K562 (cell line): Measurements from ENCODE around the gene STON2. TPM values are rescaled to one million over a fixed set of nuclear protein-coding genes. Genes with fewer than 3 reads are reported as not detected.

Experiments used
- CBFA2T3 ChIP-seq: fragments of 450-650 bp; IDR thresholded peaks from 2 replicates; pipeline ENCODE4 v1.6.1; 2017
- CCAR2 ChIP-seq: fragments of 200-400 bp; formaldehyde crosslinking; IDR thresholded peaks from 2 replicates; pipeline ENCODE4 v1.6.1; 2017; ENCODE audit warnings: mild to moderate bottlenecking, low read depth, low read length
- KLF16 ChIP-seq: IDR thresholded peaks from 2 replicates; pipeline ENCODE4 v1.6.1; 2016; ENCODE audit warnings: antibody characterized with exemption
- MYBL2 ChIP-seq, 2 experiments: fragments of 450-650 bp in 1 of 2; sonication (generic) in 1 of 2; formaldehyde crosslinking in 1 of 2; IDR thresholded peaks; 2 replicates each; pipeline versions ENCODE4 v1.6.1 to v1.8.1; 2017 to 2022; ENCODE audit warnings: borderline replicate concordance in 1 of 2, inconsistent platforms in 1 of 2, low read depth in 1 of 2, mild to moderate bottlenecking in 1 of 2, missing genetic modification reagents in 1 of 2, moderate library complexity in 1 of 2
- NBN ChIP-seq: fragments of 450-650 bp; IDR thresholded peaks from 2 replicates; pipeline ENCODE4 v1.6.1; 2016; ENCODE audit warnings: low read depth, mild to moderate bottlenecking
- ZBTB1 ChIP-seq: sonication (generic); formaldehyde crosslinking; IDR thresholded peaks from 2 replicates; pipeline ENCODE4 v1.8.1; 2023; ENCODE audit warnings: missing genetic modification reagents, low read depth, mild to moderate bottlenecking, borderline replicate concordance
- ZNF12 ChIP-seq: sonication (generic); formaldehyde crosslinking; IDR thresholded peaks from 2 replicates; pipeline ENCODE4 v1.4.0; 2020; ENCODE audit warnings: mild to moderate bottlenecking, missing genetic modification reagents
- ZNF583 ChIP-seq: fragments of 250-450 bp; sonication (Bioruptor Pico); IDR thresholded peaks from 2 replicates; pipeline ENCODE4 v1.4.0; 2020
- polyA plus RNA-seq, 8 experiments: library from polyadenylated mRNA; depleted of rRNA in 4 of 8; stranded (reverse) in 5 of 8; unstranded in 3 of 8; fragments of >200 nt; fragmentation: Nextera tagmentation in 2 of 8; fragmentation: Illumina TruSeq in 1 of 8; extraction: Ambion mirVana in 2 of 8; extraction: Trizol in 1 of 8; gene quantifications; 2 replicates each; pipeline versions ENCODE4 v1.2.1 to v1.2.3, GENCODE V29; 2011 to 2014; ENCODE audit warnings: inconsistent platforms in 1 of 8, missing spikeins in 1 of 8
- total RNA-seq, 7 experiments: library from RNA; depleted of rRNA in 6 of 7; stranded (reverse); fragments of >200 nt in 6 of 7; fragmentation: Illumina TruSeq in 2 of 7; extraction: Trizol in 2 of 7; gene quantifications; 2 replicates each; pipeline versions ENCODE4 v1.2.1 to v1.2.3, GENCODE V29; 2011 to 2021; ENCODE audit warnings: low replicate concordance in 1 of 7
- TF ChIP-seq, protein P1 (sequence below): fragments of 450-650 bp; IDR thresholded peaks from 2 replicates; pipeline ENCODE4 v1.6.1; 2016; ENCODE audit warnings: mild to moderate bottlenecking, moderate library complexity
- TF ChIP-seq, protein P2 (sequence below), 2 experiments: IDR thresholded peaks; 2 replicates each; pipeline ENCODE4 v1.6.1; 2012; ENCODE audit warnings: improper control_type of control experiment in 2 of 2, low read depth in 2 of 2, low read length in 2 of 2, borderline replicate concordance in 1 of 2
- TF ChIP-seq, protein P3 (sequence below): fragments of 250-450 bp; sonication (Bioruptor Pico); IDR thresholded peaks from 2 replicates; pipeline ENCODE4 v1.5.0; 2021; ENCODE audit warnings: mild to moderate bottlenecking, moderate library complexity

The STON2 gene
- total and polyA plus RNA-seq, 9 of the 15 experiments (the other 6 are each of a cell fraction or from before 2014, with no cell fraction given): 7.8 to 99.3 (median 53.5) TPM

GRCh38 chr14:81432219-81432661, 32.1 kb upstream of the STON2 start (continued):
- TF ChIP-seq, protein P1, sequence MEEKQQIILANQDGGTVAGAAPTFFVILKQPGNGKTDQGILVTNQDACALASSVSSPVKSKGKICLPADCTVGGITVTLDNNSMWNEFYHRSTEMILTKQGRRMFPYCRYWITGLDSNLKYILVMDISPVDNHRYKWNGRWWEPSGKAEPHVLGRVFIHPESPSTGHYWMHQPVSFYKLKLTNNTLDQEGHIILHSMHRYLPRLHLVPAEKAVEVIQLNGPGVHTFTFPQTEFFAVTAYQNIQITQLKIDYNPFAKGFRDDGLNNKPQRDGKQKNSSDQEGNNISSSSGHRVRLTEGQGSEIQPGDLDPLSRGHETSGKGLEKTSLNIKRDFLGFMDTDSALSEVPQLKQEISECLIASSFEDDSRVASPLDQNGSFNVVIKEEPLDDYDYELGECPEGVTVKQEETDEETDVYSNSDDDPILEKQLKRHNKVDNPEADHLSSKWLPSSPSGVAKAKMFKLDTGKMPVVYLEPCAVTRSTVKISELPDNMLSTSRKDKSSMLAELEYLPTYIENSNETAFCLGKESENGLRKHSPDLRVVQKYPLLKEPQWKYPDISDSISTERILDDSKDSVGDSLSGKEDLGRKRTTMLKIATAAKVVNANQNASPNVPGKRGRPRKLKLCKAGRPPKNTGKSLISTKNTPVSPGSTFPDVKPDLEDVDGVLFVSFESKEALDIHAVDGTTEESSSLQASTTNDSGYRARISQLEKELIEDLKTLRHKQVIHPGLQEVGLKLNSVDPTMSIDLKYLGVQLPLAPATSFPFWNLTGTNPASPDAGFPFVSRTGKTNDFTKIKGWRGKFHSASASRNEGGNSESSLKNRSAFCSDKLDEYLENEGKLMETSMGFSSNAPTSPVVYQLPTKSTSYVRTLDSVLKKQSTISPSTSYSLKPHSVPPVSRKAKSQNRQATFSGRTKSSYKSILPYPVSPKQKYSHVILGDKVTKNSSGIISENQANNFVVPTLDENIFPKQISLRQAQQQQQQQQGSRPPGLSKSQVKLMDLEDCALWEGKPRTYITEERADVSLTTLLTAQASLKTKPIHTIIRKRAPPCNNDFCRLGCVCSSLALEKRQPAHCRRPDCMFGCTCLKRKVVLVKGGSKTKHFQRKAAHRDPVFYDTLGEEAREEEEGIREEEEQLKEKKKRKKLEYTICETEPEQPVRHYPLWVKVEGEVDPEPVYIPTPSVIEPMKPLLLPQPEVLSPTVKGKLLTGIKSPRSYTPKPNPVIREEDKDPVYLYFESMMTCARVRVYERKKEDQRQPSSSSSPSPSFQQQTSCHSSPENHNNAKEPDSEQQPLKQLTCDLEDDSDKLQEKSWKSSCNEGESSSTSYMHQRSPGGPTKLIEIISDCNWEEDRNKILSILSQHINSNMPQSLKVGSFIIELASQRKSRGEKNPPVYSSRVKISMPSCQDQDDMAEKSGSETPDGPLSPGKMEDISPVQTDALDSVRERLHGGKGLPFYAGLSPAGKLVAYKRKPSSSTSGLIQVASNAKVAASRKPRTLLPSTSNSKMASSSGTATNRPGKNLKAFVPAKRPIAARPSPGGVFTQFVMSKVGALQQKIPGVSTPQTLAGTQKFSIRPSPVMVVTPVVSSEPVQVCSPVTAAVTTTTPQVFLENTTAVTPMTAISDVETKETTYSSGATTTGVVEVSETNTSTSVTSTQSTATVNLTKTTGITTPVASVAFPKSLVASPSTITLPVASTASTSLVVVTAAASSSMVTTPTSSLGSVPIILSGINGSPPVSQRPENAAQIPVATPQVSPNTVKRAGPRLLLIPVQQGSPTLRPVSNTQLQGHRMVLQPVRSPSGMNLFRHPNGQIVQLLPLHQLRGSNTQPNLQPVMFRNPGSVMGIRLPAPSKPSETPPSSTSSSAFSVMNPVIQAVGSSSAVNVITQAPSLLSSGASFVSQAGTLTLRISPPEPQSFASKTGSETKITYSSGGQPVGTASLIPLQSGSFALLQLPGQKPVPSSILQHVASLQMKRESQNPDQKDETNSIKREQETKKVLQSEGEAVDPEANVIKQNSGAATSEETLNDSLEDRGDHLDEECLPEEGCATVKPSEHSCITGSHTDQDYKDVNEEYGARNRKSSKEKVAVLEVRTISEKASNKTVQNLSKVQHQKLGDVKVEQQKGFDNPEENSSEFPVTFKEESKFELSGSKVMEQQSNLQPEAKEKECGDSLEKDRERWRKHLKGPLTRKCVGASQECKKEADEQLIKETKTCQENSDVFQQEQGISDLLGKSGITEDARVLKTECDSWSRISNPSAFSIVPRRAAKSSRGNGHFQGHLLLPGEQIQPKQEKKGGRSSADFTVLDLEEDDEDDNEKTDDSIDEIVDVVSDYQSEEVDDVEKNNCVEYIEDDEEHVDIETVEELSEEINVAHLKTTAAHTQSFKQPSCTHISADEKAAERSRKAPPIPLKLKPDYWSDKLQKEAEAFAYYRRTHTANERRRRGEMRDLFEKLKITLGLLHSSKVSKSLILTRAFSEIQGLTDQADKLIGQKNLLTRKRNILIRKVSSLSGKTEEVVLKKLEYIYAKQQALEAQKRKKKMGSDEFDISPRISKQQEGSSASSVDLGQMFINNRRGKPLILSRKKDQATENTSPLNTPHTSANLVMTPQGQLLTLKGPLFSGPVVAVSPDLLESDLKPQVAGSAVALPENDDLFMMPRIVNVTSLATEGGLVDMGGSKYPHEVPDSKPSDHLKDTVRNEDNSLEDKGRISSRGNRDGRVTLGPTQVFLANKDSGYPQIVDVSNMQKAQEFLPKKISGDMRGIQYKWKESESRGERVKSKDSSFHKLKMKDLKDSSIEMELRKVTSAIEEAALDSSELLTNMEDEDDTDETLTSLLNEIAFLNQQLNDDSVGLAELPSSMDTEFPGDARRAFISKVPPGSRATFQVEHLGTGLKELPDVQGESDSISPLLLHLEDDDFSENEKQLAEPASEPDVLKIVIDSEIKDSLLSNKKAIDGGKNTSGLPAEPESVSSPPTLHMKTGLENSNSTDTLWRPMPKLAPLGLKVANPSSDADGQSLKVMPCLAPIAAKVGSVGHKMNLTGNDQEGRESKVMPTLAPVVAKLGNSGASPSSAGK: no peak
- TF ChIP-seq ZNF583 (CRISPR knock-in tag) (no peak), NBN (no peak), ZNF12 (no peak), MYBL2 (IDR thresholded peaks at IDR 0.05; ENCODE audit: low read depth) (no peak), MYBL2 (CRISPR knock-in tag; IDR thresholded peaks at IDR 0.05; ENCODE audit: borderline replicate concordance) (no peak), CCAR2 (no peak), ZBTB1 (CRISPR knock-in tag) (no peak), KLF16 (0 out of 2 replicates have a peak, but pooled peaks have one; percentile 57), CBFA2T3 (peak; percentile 83)
- TF ChIP-seq, protein P2, sequence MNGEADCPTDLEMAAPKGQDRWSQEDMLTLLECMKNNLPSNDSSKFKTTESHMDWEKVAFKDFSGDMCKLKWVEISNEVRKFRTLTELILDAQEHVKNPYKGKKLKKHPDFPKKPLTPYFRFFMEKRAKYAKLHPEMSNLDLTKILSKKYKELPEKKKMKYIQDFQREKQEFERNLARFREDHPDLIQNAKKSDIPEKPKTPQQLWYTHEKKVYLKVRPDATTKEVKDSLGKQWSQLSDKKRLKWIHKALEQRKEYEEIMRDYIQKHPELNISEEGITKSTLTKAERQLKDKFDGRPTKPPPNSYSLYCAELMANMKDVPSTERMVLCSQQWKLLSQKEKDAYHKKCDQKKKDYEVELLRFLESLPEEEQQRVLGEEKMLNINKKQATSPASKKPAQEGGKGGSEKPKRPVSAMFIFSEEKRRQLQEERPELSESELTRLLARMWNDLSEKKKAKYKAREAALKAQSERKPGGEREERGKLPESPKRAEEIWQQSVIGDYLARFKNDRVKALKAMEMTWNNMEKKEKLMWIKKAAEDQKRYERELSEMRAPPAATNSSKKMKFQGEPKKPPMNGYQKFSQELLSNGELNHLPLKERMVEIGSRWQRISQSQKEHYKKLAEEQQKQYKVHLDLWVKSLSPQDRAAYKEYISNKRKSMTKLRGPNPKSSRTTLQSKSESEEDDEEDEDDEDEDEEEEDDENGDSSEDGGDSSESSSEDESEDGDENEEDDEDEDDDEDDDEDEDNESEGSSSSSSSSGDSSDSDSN (IDR thresholded peaks at IDR 0.05; ENCODE audit: borderline replicate concordance in 1 of 2, low read depth in 2 of 2, low read length in 2 of 2): no peak
- TF ChIP-seq, protein P3, sequence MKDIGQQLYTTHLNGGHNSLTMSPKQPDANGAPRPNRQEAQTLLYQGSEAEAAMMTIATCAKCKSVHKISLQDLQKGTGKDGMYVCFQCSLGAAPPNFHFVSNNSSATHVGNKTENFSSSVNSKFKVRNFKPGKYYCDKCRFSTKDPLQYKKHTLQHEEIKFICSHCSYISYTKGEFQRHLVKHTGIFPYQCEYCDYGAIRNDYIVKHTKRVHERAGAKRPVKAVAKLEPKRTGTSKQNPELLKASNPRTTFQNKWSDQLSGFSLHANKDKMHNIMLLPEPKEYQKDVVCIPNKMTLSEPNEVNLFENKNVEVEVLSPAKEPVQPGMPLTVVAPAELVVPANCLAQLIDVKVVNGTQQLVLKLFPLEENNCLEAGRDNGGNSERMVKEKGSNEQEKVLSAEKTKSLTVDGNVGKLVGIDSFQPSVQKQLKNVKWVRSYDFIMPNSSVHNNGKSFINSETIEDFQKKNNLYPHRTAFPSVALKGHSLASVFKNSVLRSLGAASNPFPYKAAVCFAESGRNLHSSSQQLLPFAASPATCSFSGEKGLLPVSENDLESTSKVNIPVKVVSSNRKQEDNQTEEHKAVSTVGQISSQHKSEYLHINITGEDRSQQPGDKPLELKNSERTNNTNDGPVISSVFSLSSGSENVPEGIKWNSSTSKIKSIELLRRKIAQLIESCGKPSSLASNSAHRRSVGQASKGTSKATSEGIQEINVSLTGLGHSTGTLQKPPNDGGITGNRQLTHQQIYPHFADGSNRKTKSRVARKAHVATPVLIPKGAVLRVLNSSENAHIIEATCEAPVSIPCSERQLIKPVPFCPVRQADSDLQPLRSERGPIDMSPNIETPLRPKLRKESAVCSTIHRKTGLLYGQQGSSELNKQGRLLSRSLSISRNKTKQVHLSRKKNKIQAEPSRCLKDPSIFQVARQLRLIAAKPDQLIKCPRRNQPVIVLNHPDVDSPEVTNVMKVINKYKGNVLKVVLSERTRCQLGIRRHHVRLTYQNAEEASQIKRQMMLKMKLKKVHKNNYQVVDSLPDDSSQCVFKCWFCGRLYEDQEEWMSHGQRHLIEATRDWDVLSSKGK (CRISPR knock-in tag): no peak
